ENCODE results near the gene TMEM243. TPM values are rescaled to one million over a fixed set of nuclear protein-coding genes. Genes with fewer than 3 reads are reported as not detected.
A peak's percentile ranks its signal among the peaks of the same experiment; 100 is the strongest.

TMEM243 gene
- total and polyA plus RNA-seq, 8 donors: 4.3 to 68.8 (median 31.8) TPM

- H3K27me3 ChIP-seq: no peaks in the 10 kb centered on the region
- H3K9me3 ChIP-seq: peaks cover 2 to 6% (median 4%) of the 10 kb centered on the region in 4 donors
- no peak overlapping the region for H3K4me3 ChIP-seq
- WGBS, 5 donors: 74 to 83% (median 79%) methylated on average over 6 of the region's 6 CpGs
- H3K27ac ChIP-seq: peak overlapping the region in 2 of 5 donors; percentile 4 to 13
- H3K36me3 ChIP-seq: peaks cover 10 to 50% (median 31%) of the 10 kb centered on the region in 4 donors
- peaks cover 0 to 32% (median 10%) of the 10 kb centered on the region in 4 donors for H3K4me1 ChIP-seq
- intact Hi-C loops (cut with DNase I; ENCODE audit: low total_unique reads): no loop called here
- no peak for TF ChIP-seq POLR2A (IDR thresholded peaks at IDR 0.05)
- no peak for TF ChIP-seq CTCF (IDR thresholded peaks at IDR 0.05)
- no peak for TF ChIP-seq EP300 (IDR thresholded peaks at IDR 0.05)
- TF ChIP-seq POLR2AphosphoS5 (IDR thresholded peaks at IDR 0.05): no peak
- no peak for DNase-seq
Measured at GRCh38 chr7:87199700-87200450, 19.7 kb downstream of the TMEM243 start.

GRCh38 chr7:87199241-87199640 is 20.3 kb downstream of the TMEM243 start:
- intact Hi-C loops (cut with DNase I; ENCODE audit: low total_unique reads): no loop called here
- 93 to 100% (median 96%) methylated on average over 1 of the region's 1 CpG for WGBS, 5 donors
- no peak for DNase-seq
- TF ChIP-seq POLR2AphosphoS5 (IDR thresholded peaks at IDR 0.05) (no peak), CTCF (IDR thresholded peaks at IDR 0.05) (no peak), POLR2A (IDR thresholded peaks at IDR 0.05) (no peak), EP300 (IDR thresholded peaks at IDR 0.05) (no peak)
- Histone ChIP-seq H3K4me3 (no peak overlapping the region), H3K27me3 (no peaks in the 10 kb centered on the region), H3K27ac (no peak overlapping the region), H3K4me1 (peaks cover 0 to 32% (median 10%) of the 10 kb centered on the region in 4 donors), H3K9me3 (peaks cover 0 to under 1% (median 0%) of the 10 kb centered on the region in 4 donors), H3K36me3 (peaks cover 14 to 55% (median 38%) of the 10 kb centered on the region in 4 donors)

GRCh38 chr7:87193912-87194311 is 25.6 kb downstream of the TMEM243 start:
- H3K36me3 ChIP-seq: peaks cover 22 to 95% (median 89%) of the 10 kb centered on the region in 4 donors
- no peaks in the 10 kb centered on the region for H3K9me3 ChIP-seq
- H3K4me1 ChIP-seq: peaks cover 0 to 15% (median 0%) of the 10 kb centered on the region in 4 donors
- TF ChIP-seq CTCF (IDR thresholded peaks at IDR 0.05) (no peak), POLR2AphosphoS5 (IDR thresholded peaks at IDR 0.05) (no peak), EP300 (IDR thresholded peaks at IDR 0.05) (no peak), POLR2A (IDR thresholded peaks at IDR 0.05) (no peak)
- DNase-seq: no peak
- H3K27me3 ChIP-seq: no peaks in the 10 kb centered on the region
- no peak overlapping the region for H3K27ac ChIP-seq
- WGBS, 5 donors: 88 to 97% (median 91%) methylated on average over 1 of the region's 1 CpG
- no peak overlapping the region for H3K4me3 ChIP-seq
- intact Hi-C loops (cut with DNase I; ENCODE audit: low total_unique reads): no loop called here

GRCh38 chr7:87192784-87193487 is 26.6 kb downstream of the TMEM243 start:
- no peak overlapping the region for H3K27ac ChIP-seq
- no peaks in the 10 kb centered on the region for H3K27me3 ChIP-seq
- no peak overlapping the region for H3K4me3 ChIP-seq
- WGBS, 5 donors: 61 to 79% (median 70%) methylated on average over 6 of the region's 6 CpGs
- intact Hi-C loops (cut with DNase I; ENCODE audit: low total_unique reads): no loop called here
- H3K4me1 ChIP-seq: peaks cover 0 to 12% (median 0%) of the 10 kb centered on the region in 4 donors
- no peak for DNase-seq
- no peaks in the 10 kb centered on the region for H3K9me3 ChIP-seq
- H3K36me3 ChIP-seq: peaks cover 25 to 100% (median 98%) of the 10 kb centered on the region in 4 donors
- TF ChIP-seq POLR2AphosphoS5 (IDR thresholded peaks at IDR 0.05): no peak

Data from stomach (tissue), 9 donors.